ENCODE data around the gene SPATA21. TPM values are rescaled to one million over a fixed set of nuclear protein-coding genes. Genes with fewer than 3 reads are reported as not detected.

Gene SPATA21
- total RNA-seq, 4 donors from 2014 or later, result not detected

GRCh38 chr1:16430606-16431005, 6.6 kb downstream of the SPATA21 start:
- in situ Hi-C loops (cut with MboI; ENCODE audit: low pct_ligation_motif_present in 1 of 4, low pct_unique_long_range_greater_than_20kb in 1 of 4, low sequenced_read_pairs in 3 of 4), result no loop called here
- TF ChIP-seq POLR2AphosphoS5 (IDR thresholded peaks at IDR 0.05) (no peak), EP300 (IDR thresholded peaks at IDR 0.05; ENCODE audit: low read depth) (no peak), POLR2A (IDR thresholded peaks at IDR 0.05) (no peak), CTCF (IDR thresholded peaks at IDR 0.05) (no peak)
- Histone ChIP-seq H3K9me3 (no peaks in the 10 kb centered on the region), H3K27ac (no peak overlapping the region), H3K4me1 (no peaks in the 10 kb centered on the region), H3K27me3 (no peaks in the 10 kb centered on the region), H3K4me3 (no peak overlapping the region), H3K36me3 (no peaks in the 10 kb centered on the region)
- no peak for DNase-seq
- WGBS, 2 donors (ENCODE audit: low coverage in 1 of 2), result 67 to 82% methylated on average over 1 to 3 of the region's 3 CpGs
- intact Hi-C loops (cut with DNase I; ENCODE audit: low total_unique reads), result no loop called here

GRCh38 chr1:16425125-16426025, 11.8 kb downstream of the SPATA21 start:
- H3K4me3 ChIP-seq, result no peak overlapping the region
- no peak for DNase-seq
- H3K27ac ChIP-seq, result no peak overlapping the region
- in situ Hi-C loops (cut with MboI; ENCODE audit: low pct_ligation_motif_present in 1 of 4, low pct_unique_long_range_greater_than_20kb in 1 of 4, low sequenced_read_pairs in 3 of 4) (no loop called here), intact Hi-C loops (cut with DNase I; ENCODE audit: low total_unique reads) (no loop called here)
- H3K9me3 ChIP-seq, result no peaks in the 10 kb centered on the region
- H3K36me3 ChIP-seq, result no peaks in the 10 kb centered on the region
- H3K4me1 ChIP-seq, result no peaks in the 10 kb centered on the region
- TF ChIP-seq EP300 (IDR thresholded peaks at IDR 0.05; ENCODE audit: low read depth), result no peak
- no peak for TF ChIP-seq CTCF (IDR thresholded peaks at IDR 0.05)
- no peak for TF ChIP-seq POLR2AphosphoS5 (IDR thresholded peaks at IDR 0.05)
- TF ChIP-seq POLR2A (IDR thresholded peaks at IDR 0.05), result no peak
- 89 to 100% methylated on average over 2 to 10 of the region's 10 CpGs for WGBS, 2 donors (ENCODE audit: low coverage in 1 of 2)
- H3K27me3 ChIP-seq, result no peaks in the 10 kb centered on the region

DNA sequence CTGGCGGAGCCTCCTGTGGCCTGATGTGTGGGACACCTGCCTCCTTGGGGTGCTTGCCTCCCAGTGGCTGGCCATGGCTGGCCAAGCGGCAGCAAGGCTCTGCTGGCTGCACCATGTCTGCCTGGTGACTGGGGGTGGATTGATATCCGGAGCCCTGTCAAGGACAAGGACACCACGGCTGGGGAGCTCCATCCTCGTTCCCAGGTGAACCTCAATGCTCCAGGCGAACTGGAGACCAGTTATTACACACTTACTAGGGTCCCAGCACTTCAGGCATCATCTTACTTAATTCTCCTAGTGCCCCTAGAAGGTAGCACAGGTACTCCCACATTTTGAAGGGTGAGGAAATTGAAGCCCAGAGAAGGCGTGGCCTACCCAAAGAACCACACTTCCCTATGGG, 15.2 kb downstream of the SPATA21 start:
- WGBS, 2 donors (ENCODE audit: low coverage in 1 of 2), result 92 to 100% methylated on average over 1 to 6 of the region's 7 CpGs
- Histone ChIP-seq H3K36me3 (no peaks in the 10 kb centered on the region), H3K27ac (no peak overlapping the region), H3K9me3 (no peaks in the 10 kb centered on the region), H3K4me3 (no peak overlapping the region), H3K4me1 (no peaks in the 10 kb centered on the region), H3K27me3 (no peaks in the 10 kb centered on the region)
- intact Hi-C loops (cut with DNase I; ENCODE audit: low total_unique reads), result no loop called here
- in situ Hi-C loops (cut with MboI; ENCODE audit: low pct_ligation_motif_present in 1 of 4, low pct_unique_long_range_greater_than_20kb in 1 of 4, low sequenced_read_pairs in 3 of 4), result no loop called here
- TF ChIP-seq EP300 (IDR thresholded peaks at IDR 0.05; ENCODE audit: low read depth) (no peak), CTCF (IDR thresholded peaks at IDR 0.05) (no peak), POLR2AphosphoS5 (IDR thresholded peaks at IDR 0.05) (no peak), POLR2A (IDR thresholded peaks at IDR 0.05) (no peak)
- DNase-seq, result no peak

DNA sequence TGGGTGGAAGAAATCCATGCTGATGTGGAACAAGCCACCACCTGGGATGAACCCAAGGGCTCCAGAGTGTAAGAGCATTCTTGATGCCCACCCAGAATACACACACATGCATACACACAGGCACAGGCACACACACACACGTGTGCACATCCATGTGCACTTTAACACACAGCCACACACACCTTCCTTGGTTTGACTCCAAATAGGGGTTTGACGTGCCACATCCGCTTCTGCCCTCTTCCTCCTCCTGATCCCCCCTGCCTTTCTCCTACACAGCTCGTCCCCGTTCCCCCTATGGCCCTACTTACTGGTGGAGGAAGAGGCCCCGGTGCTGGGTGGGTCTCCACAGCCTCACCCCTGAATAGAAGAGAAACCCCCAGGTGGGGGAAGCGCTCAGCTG, 16.0 kb downstream of the SPATA21 start:
- TF ChIP-seq CTCF (IDR thresholded peaks at IDR 0.05) (no peak), POLR2A (IDR thresholded peaks at IDR 0.05) (no peak), POLR2AphosphoS5 (IDR thresholded peaks at IDR 0.05) (no peak), EP300 (IDR thresholded peaks at IDR 0.05; ENCODE audit: low read depth) (no peak)
- H3K4me3 ChIP-seq, result no peak overlapping the region
- H3K9me3 ChIP-seq, result no peaks in the 10 kb centered on the region
- no peaks in the 10 kb centered on the region for H3K36me3 ChIP-seq
- H3K27me3 ChIP-seq, result no peaks in the 10 kb centered on the region
- H3K27ac ChIP-seq, result no peak overlapping the region
- intact Hi-C loops (cut with DNase I; ENCODE audit: low total_unique reads), result no loop called here
- 78% methylated on average over 7 of the region's 7 CpGs; no CpG with 5 or more reads in 1 of the 2 donors for WGBS, 2 donors (ENCODE audit: low coverage in 1 of 2)
- H3K4me1 ChIP-seq, result no peaks in the 10 kb centered on the region
- in situ Hi-C loops (cut with MboI; ENCODE audit: low pct_ligation_motif_present in 1 of 4, low pct_unique_long_range_greater_than_20kb in 1 of 4, low sequenced_read_pairs in 3 of 4), result no loop called here
- DNase-seq, result no peak

All from transverse colon (tissue), 4 donors.